Measurements from ENCODE around the gene KLK6. TPM values are rescaled to one million over a fixed set of nuclear protein-coding genes. Genes with fewer than 3 reads are reported as not detected.
"Not testable (repeated sequence)": the region's sequence is repeated elsewhere in the genome, so short reads cannot be mapped to it uniquely, and the experiment has no call there.

The KLK6 gene
- total RNA-seq, 8 experiments from 2014 or later, result 0.13 to 0.59 (median 0.21) TPM; not detected in 3

GRCh38 chr19:51003316-51003715 is 33.9 kb upstream of the KLK6 start:
- in situ Hi-C loops (cut with MboI; ENCODE audit: low pct_unique_long_range_greater_than_20kb in 2 of 9, low sequenced_read_pairs in 9 of 9, unreplicated experiment in 9 of 9), result no loop called here
- WGBS, 10 experiments, result 27 to 80% (median 69%) methylated on average over 1 to 5 of the region's 7 CpGs; no CpG with 5 or more reads in 6 of the 10 experiments
- Histone ChIP-seq H3K27ac (no peak overlapping the region), H3K4me3 (no peak overlapping the region), H3K4me1 (replicated peaks in 1 of 2) (no peaks in the 10 kb centered on the region)
- ATAC-seq (replicated peaks in 6 of 8), result no peak

GRCh38 chr19:51002542-51003311 is 33.3 kb upstream of the KLK6 start:
- peak in 2 of 8 experiments; percentile 23 to 52 for ATAC-seq (replicated peaks in 6 of 8)
- Histone ChIP-seq H3K4me3 (no peak overlapping the region), H3K4me1 (replicated peaks in 1 of 2) (no peaks in the 10 kb centered on the region), H3K27ac (no peak overlapping the region)
- WGBS, 10 experiments, result 73 to 100% (median 86%) methylated on average over 2 to 4 of the region's 42 CpGs; no CpG with 5 or more reads in 6 of the 10 experiments
- in situ Hi-C loops (cut with MboI; ENCODE audit: low pct_unique_long_range_greater_than_20kb in 2 of 9, low sequenced_read_pairs in 9 of 9, unreplicated experiment in 9 of 9), result no loop called here

- no peak overlapping the region for H3K27ac ChIP-seq
Measured at GRCh38 chr19:51002089-51002532, 32.7 kb upstream of the KLK6 start.

GRCh38 chr19:51001515-51001914 is 32.1 kb upstream of the KLK6 start, which contains the start of gene KLK8:
Gene KLK8, minus strand, starts transcription at chr19:51001604. Its CDS starts 437 bp downstream, at chr19:51001167.
- Histone ChIP-seq H3K4me1 (replicated peaks in 1 of 2) (no peaks in the 10 kb centered on the region), H3K27ac (no peak within 1 kb of the TSS), H3K4me3 (no peak within 1 kb of the TSS)
- WGBS, 10 experiments, result no CpG with 5 or more reads among the region's 7 CpGs
- ATAC-seq (replicated peaks in 6 of 8), result peak in 2 of 8 experiments; percentile 31 to 77
- in situ Hi-C loops (cut with MboI; ENCODE audit: low pct_unique_long_range_greater_than_20kb in 2 of 9, low sequenced_read_pairs in 9 of 9, unreplicated experiment in 9 of 9), result no loop called here

More at GRCh38 chr19:51002089-51002532, 32.7 kb upstream of the KLK6 start:
- 72 to 100% (median 83%) methylated on average over 2 to 4 of the region's 12 CpGs; no CpG with 5 or more reads in 6 of the 10 experiments for WGBS, 10 experiments
- ATAC-seq (replicated peaks in 6 of 8), result no peak
- in situ Hi-C loops (cut with MboI; ENCODE audit: low pct_unique_long_range_greater_than_20kb in 2 of 9, low sequenced_read_pairs in 9 of 9, unreplicated experiment in 9 of 9), result no loop called here
- no peak overlapping the region for H3K4me3 ChIP-seq
- H3K4me1 ChIP-seq (replicated peaks in 1 of 2), result no peaks in the 10 kb centered on the region

GRCh38 chr19:51000981-51001380 is 31.6 kb upstream of the KLK6 start:
- peak in 1 of 8 experiments; percentile 58 for ATAC-seq (replicated peaks in 6 of 8)
- 0 to 100% methylated on average over 1 to 4 of the region's 16 CpGs; no CpG with 5 or more reads in 8 of the 10 experiments for WGBS, 10 experiments
- Histone ChIP-seq H3K4me1 (replicated peaks in 1 of 2) (no peaks in the 10 kb centered on the region), H3K27ac (no peak overlapping the region), H3K4me3 (no peak overlapping the region)
- in situ Hi-C loops (cut with MboI; ENCODE audit: low pct_unique_long_range_greater_than_20kb in 2 of 9, low sequenced_read_pairs in 9 of 9, unreplicated experiment in 9 of 9), result no loop called here

GRCh38 chr19:51000426-51000825 is 31.0 kb upstream of the KLK6 start:
- no peak for ATAC-seq (replicated peaks in 6 of 8)
- no peak overlapping the region for H3K4me3 ChIP-seq
- 81 to 94% (median 86%) methylated on average over 2 to 5 of the region's 10 CpGs; no CpG with 5 or more reads in 7 of the 10 experiments for WGBS, 10 experiments

GRCh38 chr19:50998686-50999085 is 29.3 kb upstream of the KLK6 start:
- H3K4me1 ChIP-seq (replicated peaks in 1 of 2), result no peaks in the 10 kb centered on the region
- WGBS, 10 experiments, result 30 to 100% (median 69%) methylated on average over 1 to 4 of the region's 4 CpGs; no CpG with 5 or more reads in 2 of the 10 experiments
- no peak overlapping the region for H3K27ac ChIP-seq
- H3K4me3 ChIP-seq, result no peak overlapping the region
- in situ Hi-C loops (cut with MboI; ENCODE audit: low pct_unique_long_range_greater_than_20kb in 2 of 9, low sequenced_read_pairs in 9 of 9, unreplicated experiment in 9 of 9), result no loop called here
- no peak for ATAC-seq (replicated peaks in 6 of 8)

More at GRCh38 chr19:51000426-51000825, 31.0 kb upstream of the KLK6 start:
- Histone ChIP-seq H3K27ac (no peak overlapping the region), H3K4me1 (replicated peaks in 1 of 2) (no peaks in the 10 kb centered on the region)
- in situ Hi-C loops (cut with MboI; ENCODE audit: low pct_unique_long_range_greater_than_20kb in 2 of 9, low sequenced_read_pairs in 9 of 9, unreplicated experiment in 9 of 9), result no loop called here

GRCh38 chr19:50998061-50998460 is 28.7 kb upstream of the KLK6 start:
- H3K4me1 ChIP-seq (replicated peaks in 1 of 2), result no peaks in the 10 kb centered on the region
- ATAC-seq (replicated peaks in 6 of 8), result no peak
- in situ Hi-C loops (cut with MboI; ENCODE audit: low pct_unique_long_range_greater_than_20kb in 2 of 9, low sequenced_read_pairs in 9 of 9, unreplicated experiment in 9 of 9), result no loop called here
- no peak overlapping the region for H3K27ac ChIP-seq
- 10 to 90% (median 47%) methylated on average over 1 to 5 of the region's 5 CpGs for WGBS, 10 experiments
- no peak overlapping the region for H3K4me3 ChIP-seq

- H3K4me3 ChIP-seq, result no peak overlapping the region
- no peaks in the 10 kb centered on the region for H3K4me1 ChIP-seq (replicated peaks in 1 of 2)
- in situ Hi-C loops (cut with MboI; ENCODE audit: low pct_unique_long_range_greater_than_20kb in 2 of 9, low sequenced_read_pairs in 9 of 9, unreplicated experiment in 9 of 9), result no loop called here
- ATAC-seq (replicated peaks in 6 of 8), result peak in 2 of 8 experiments; percentile 19 to 69
- no peak overlapping the region for H3K27ac ChIP-seq
- WGBS, 10 experiments, result 0 to 100% (median 32%) methylated on average over 1 to 2 of the region's 2 CpGs; no CpG with 5 or more reads in 4 of the 10 experiments
Measured at GRCh38 chr19:50994129-50994528, 24.7 kb upstream of the KLK6 start.

- Histone ChIP-seq H3K4me1 (replicated peaks in 1 of 2) (no peaks in the 10 kb centered on the region), H3K4me3 (no peak overlapping the region), H3K27ac (no peak overlapping the region)
- 0 to 83% (median 25%) methylated on average over 1 to 2 of the region's 2 CpGs; no CpG with 5 or more reads in 1 of the 10 experiments for WGBS, 10 experiments
- no peak for ATAC-seq (replicated peaks in 6 of 8)
- in situ Hi-C loops (cut with MboI; ENCODE audit: low pct_unique_long_range_greater_than_20kb in 2 of 9, low sequenced_read_pairs in 9 of 9, unreplicated experiment in 9 of 9), result no loop called here
Measured at GRCh38 chr19:50992666-50993035, 23.3 kb upstream of the KLK6 start.

- H3K4me3 ChIP-seq; H3K27ac ChIP-seq; in situ Hi-C loops (cut with MboI; ENCODE audit: low pct_unique_long_range_greater_than_20kb in 2 of 9, low sequenced_read_pairs in 9 of 9, unreplicated experiment in 9 of 9); ATAC-seq (replicated peaks in 6 of 8); H3K4me1 ChIP-seq (replicated peaks in 1 of 2): not testable (repeated sequence)
- 44 to 100% (median 77%) methylated on average over 1 to 8 of the region's 14 CpGs; no CpG with 5 or more reads in 1 of the 10 experiments for WGBS, 10 experiments
Measured at GRCh38 chr19:50984416-50984815, 15.0 kb upstream of the KLK6 start.

GRCh38 chr19:50983625-50984292 is 14.4 kb upstream of the KLK6 start, which contains the start of gene KLK7:
Gene KLK7, minus strand, starts transcription at chr19:50983917. Its CDS starts 1,518 bp downstream, at chr19:50982399.
- Histone ChIP-seq H3K4me3 (no peak within 1 kb of the TSS), H3K27ac (no peak within 1 kb of the TSS), H3K4me1 (replicated peaks in 1 of 2) (no peaks in the 10 kb centered on the region)
- ATAC-seq (replicated peaks in 6 of 8), result no peak
- WGBS, 10 experiments, result 8 to 20% (median 18%) methylated on average over 1 to 7 of the region's 28 CpGs; no CpG with 5 or more reads in 6 of the 10 experiments
- in situ Hi-C loops (cut with MboI; ENCODE audit: low pct_unique_long_range_greater_than_20kb in 2 of 9, low sequenced_read_pairs in 9 of 9, unreplicated experiment in 9 of 9), result no loop called here

- Histone ChIP-seq H3K27ac (no peak overlapping the region), H3K4me1 (replicated peaks in 1 of 2) (no peaks in the 10 kb centered on the region), H3K4me3 (no peak overlapping the region)
- 33 to 67% (median 60%) methylated on average over 1 of the region's 4 CpGs; no CpG with 5 or more reads in 7 of the 10 experiments for WGBS, 10 experiments
- ATAC-seq (replicated peaks in 6 of 8), result no peak
- in situ Hi-C loops (cut with MboI; ENCODE audit: low pct_unique_long_range_greater_than_20kb in 2 of 9, low sequenced_read_pairs in 9 of 9, unreplicated experiment in 9 of 9), result no loop called here
Measured at GRCh38 chr19:50982186-50982585, 12.8 kb upstream of the KLK6 start.

Data from motor neuron (in vitro differentiated cells).